ENCODE results near the gene SLC30A2. TPM values are rescaled to one million over a fixed set of nuclear protein-coding genes. Genes with fewer than 3 reads are reported as not detected.

SLC30A2 gene
- total and polyA plus RNA-seq, 2 of the 13 experiments (the other 11 are each of a cell fraction or from before 2014, with no cell fraction given), result not detected

- 0 out of 2 replicates have a peak, but pooled peaks have one; percentile 57 for TF ChIP-seq NR0B2 (CRISPR knock-in tag; IDR thresholded peaks at IDR 0.05)
- no peak; the same call in 1 of the 2 replicates for TF ChIP-seq TOE1 (CRISPR knock-in tag; IDR thresholded peaks at IDR 0.05)
- peak; percentile 85 for TF ChIP-seq KDM1A (CRISPR knock-in tag; IDR thresholded peaks at IDR 0.05)
- TF ChIP-seq PLRG1 (conservative IDR thresholded peaks at IDR 0.05), result no peak
- TF ChIP-seq FOXK2 (IDR thresholded peaks at IDR 0.05), result no peak
- peak; percentile 86 for TF ChIP-seq SOX5 (CRISPR knock-in tag; IDR thresholded peaks at IDR 0.05; ENCODE audit: borderline replicate concordance)
- peak; percentile 93 for TF ChIP-seq RNF2 (conservative IDR thresholded peaks at IDR 0.05; ENCODE audit: low read depth)
- no peak for TF ChIP-seq ZNF850 (CRISPR knock-in tag; conservative IDR thresholded peaks at IDR 0.05)
- TF ChIP-seq SNAI1 (CRISPR knock-in tag; IDR thresholded peaks at IDR 0.05; ENCODE audit: borderline replicate concordance), result no peak
- TF ChIP-seq ZFAT (CRISPR knock-in tag; conservative IDR thresholded peaks at IDR 0.05), result no peak
- TF ChIP-seq ELF3 (CRISPR knock-in tag; IDR thresholded peaks at IDR 0.05), result peak; percentile 83
- peak; percentile 91; the same call in 1 of the 2 replicates for TF ChIP-seq PAX8 (CRISPR knock-in tag; IDR thresholded peaks at IDR 0.05; ENCODE audit: borderline replicate concordance)
- peak; percentile 76 for TF ChIP-seq PAXIP1 (CRISPR knock-in tag; conservative IDR thresholded peaks at IDR 0.05)
- TF ChIP-seq ZSCAN31 (CRISPR knock-in tag; IDR thresholded peaks at IDR 0.05; ENCODE audit: low read depth), result peak; percentile 81; the same call in 1 of the 2 replicates
- no peak for TF ChIP-seq NFIB (CRISPR knock-in tag; IDR thresholded peaks at IDR 0.05; ENCODE audit: borderline replicate concordance)
- no peak; the same call in 1 of the 2 replicates for TF ChIP-seq ZNF432 (CRISPR knock-in tag; IDR thresholded peaks at IDR 0.05; ENCODE audit: borderline replicate concordance)
- peak; percentile 62; the same call in 1 of the 2 replicates for TF ChIP-seq FOXJ3 (CRISPR knock-in tag; IDR thresholded peaks at IDR 0.05; ENCODE audit: borderline replicate concordance)
- TF ChIP-seq MXD1 (CRISPR knock-in tag; IDR thresholded peaks at IDR 0.05), result peak; percentile 67; the same call in 1 of the 2 replicates
- TF ChIP-seq JDP2 (CRISPR knock-in tag; IDR thresholded peaks at IDR 0.05; ENCODE audit: borderline replicate concordance), result no peak
- TF ChIP-seq TOPORS (CRISPR knock-in tag; IDR thresholded peaks at IDR 0.05), result peak; percentile 95
- TF ChIP-seq NFE2L1 (CRISPR knock-in tag; IDR thresholded peaks at IDR 0.05; ENCODE audit: borderline replicate concordance), result no peak
- TF ChIP-seq DZIP1 (CRISPR knock-in tag; IDR thresholded peaks at IDR 0.05), result no peak
These were observed 47.8 kb downstream of the SLC30A2 start, which contains the start of gene PAFAH2 (continued) for GRCh38 chr1:25997828-25998761.
